Central memory CD8-positive, alpha-beta T cell (primary cell): ENCODE measurements around the gene FBXO24.

Experiments
- ATAC-seq: fragments of 150-1000 bp; cut with Tn5 transposase; replicated peaks from 2 replicates; pipeline ENCODE4 v1.10.0; 2022; ENCODE audit warnings: mild to moderate bottlenecking, moderate FRiP score, moderate number of reproducible peaks; ENCODE audit not compliant: poor library complexity, severe bottlenecking; ENCODE audit errors: extremely low read depth
- DNase-seq, 2 donors: peaks; one replicate each; pipeline ENCODE4 v3.0.0; 2021; ENCODE audit warnings: low spot score in 2 of 2
- H3K27ac Mint-ChIP-seq: one replicate; pipeline ENCODE4 v1.8.0; 2022; ENCODE audit warnings: low read depth, mild to moderate bottlenecking, moderate library complexity, mixed read lengths
- H3K27me3 Mint-ChIP-seq: one replicate; pipeline ENCODE4 v1.8.0; 2022; ENCODE audit warnings: mixed read lengths
- H3K36me3 Mint-ChIP-seq: one replicate; pipeline ENCODE4 v1.8.0; 2022; ENCODE audit warnings: mild to moderate bottlenecking, moderate library complexity, mixed read lengths; ENCODE audit not compliant: insufficient read depth
- H3K4me1 Mint-ChIP-seq: one replicate; pipeline ENCODE4 v1.8.0; 2022; ENCODE audit warnings: mixed read lengths
- H3K4me3 Mint-ChIP-seq: one replicate; pipeline ENCODE4 v1.8.0; 2022; ENCODE audit warnings: mild to moderate bottlenecking, moderate library complexity, mixed read lengths
- H3K9me3 Mint-ChIP-seq: one replicate; pipeline ENCODE4 v1.8.0; 2022; ENCODE audit warnings: mixed read lengths

Gene FBXO24

DNA sequence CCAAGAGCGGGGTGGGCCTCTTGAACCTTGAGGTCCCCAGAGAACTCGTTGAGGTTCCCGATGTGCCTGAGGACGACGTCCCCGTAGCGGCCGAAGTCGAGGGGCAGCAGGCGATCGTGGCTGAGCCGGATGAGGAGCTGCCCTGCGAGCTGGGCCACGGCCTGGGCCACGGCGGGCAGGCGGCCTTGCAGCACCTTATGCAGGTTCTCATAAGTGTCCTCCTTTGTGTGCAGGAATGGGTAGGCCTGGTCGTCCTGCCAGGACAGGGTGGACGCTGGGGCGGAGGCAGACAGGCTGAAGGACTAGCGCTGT lies 41.1 kb downstream of the FBXO24 start:
- Mint-ChIP-seq H3K9me3 (no peaks in the 10 kb centered on the region), H3K27me3 (no peaks in the 10 kb centered on the region), H3K27ac (peak overlapping the region; percentile 38), H3K4me1 (peaks cover 33% of the 10 kb centered on the region), H3K36me3 (peaks cover 5% of the 10 kb centered on the region), H3K4me3 (peak overlapping the region; percentile 73)
- ATAC-seq (no peak), DNase-seq (no peak)

DNA sequence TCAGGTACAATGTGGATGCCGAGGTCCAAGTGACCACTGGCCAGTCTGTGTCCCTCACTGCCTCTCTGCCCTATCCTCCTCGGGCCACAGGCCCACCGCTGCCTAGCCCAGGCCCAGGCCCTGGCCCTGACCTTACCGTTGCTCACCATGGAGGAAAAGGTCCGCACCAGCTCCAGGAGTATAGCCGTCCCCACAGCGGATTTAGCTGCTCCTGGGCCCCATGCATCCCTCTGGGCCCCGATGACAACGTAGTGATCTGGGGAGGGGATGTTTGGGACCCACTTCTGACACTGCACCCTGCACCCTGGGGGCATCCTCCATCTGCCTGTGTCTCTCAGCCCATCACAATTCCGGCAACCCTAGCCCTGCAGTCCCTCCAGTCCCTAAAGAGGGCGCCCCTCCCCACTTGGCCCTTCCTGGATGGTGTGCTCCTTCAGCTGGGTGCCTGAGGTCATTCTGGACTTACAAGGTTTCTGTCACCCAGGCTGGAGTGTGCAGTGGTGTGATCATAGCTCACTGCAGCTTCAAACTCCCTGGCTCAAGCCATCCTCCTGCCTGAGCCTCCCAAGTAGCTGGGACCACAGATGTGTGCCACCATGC lies 43.1 kb downstream of the FBXO24 start:
- Mint-ChIP-seq H3K4me3 (no peak overlapping the region), H3K9me3 (no peaks in the 10 kb centered on the region), H3K36me3 (peaks cover 7% of the 10 kb centered on the region), H3K4me1 (peaks cover 47% of the 10 kb centered on the region), H3K27me3 (peaks cover 6% of the 10 kb centered on the region), H3K27ac (no peak overlapping the region)
- ATAC-seq (no peak), DNase-seq (no peak)

DNA sequence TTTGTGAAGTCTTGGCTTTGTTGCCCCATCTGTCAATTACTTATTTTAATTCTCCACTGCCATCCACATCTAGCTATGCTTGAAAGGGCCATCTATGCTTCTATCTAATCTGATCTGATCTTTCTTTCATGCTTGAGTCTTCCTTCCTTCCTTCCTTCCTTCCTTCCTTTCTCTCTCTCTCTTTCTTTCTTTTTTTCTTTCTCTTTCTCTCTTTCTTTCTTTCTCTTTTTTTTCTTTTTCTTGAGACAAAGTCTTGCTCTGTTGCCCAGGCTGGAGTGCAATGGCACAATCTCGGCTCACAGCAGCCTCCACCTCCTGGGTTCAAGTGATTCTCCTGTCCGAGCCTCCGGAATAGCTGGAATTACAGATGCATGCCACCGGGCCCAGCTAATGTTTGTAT lies 43.9 kb downstream of the FBXO24 start:
- peaks cover 6% of the 10 kb centered on the region for H3K36me3 Mint-ChIP-seq
- H3K4me3 Mint-ChIP-seq = no peak overlapping the region
- H3K4me1 Mint-ChIP-seq = peaks cover 48% of the 10 kb centered on the region
- no peak overlapping the region for H3K27ac Mint-ChIP-seq
- no peaks in the 10 kb centered on the region for H3K9me3 Mint-ChIP-seq
- ATAC-seq = no peak
- peaks cover 13% of the 10 kb centered on the region for H3K27me3 Mint-ChIP-seq
- no peak for DNase-seq

DNA sequence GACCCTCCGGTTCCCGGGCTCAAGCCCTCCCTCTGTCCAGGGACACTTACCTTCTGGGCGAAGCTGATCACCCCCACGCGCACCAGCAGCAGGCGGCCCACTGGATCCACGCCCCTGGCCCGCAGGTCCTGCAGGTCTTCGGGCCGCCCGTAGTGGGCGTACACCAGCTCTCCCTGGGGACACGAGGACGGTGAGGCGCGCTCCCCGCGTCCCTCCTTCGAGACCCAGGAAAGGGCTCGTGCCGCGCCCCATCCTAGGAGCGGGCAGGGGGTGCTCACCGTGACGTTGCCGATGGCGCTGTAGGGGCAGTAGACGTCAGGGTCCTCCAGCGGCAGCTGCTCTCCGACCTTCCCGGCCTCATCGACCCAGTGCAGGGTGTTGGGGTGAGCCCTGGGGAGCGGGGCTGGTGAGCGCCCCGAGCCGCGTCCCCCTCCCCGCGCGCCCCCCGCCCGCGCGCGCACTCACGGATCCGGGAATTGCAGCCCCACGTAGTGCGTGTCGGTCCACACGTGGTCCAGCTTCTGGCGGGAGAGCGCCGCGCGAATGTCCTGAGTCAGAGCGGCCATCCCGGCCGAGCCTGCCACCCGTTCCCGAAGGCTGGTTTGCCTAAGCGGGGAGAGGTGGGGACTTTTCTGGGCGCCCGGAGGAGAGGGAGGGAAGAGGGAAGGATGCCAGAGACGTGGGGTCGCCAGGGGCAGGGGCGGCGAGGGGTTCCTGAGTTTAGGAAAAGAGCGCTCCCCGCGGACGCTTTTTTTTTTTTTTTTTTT lies 47.0 kb downstream of the FBXO24 start:
- peak; percentile 24 to 43 for DNase-seq
- Mint-ChIP-seq H3K9me3 (no peaks in the 10 kb centered on the region), H3K27me3 (peaks cover 13% of the 10 kb centered on the region), H3K27ac (peak overlapping the region; percentile 80), H3K36me3 (peaks cover 4% of the 10 kb centered on the region), H3K4me3 (peak overlapping the region; percentile 68), H3K4me1 (peaks cover 27% of the 10 kb centered on the region)
- ATAC-seq = peak; percentile 61

DNA sequence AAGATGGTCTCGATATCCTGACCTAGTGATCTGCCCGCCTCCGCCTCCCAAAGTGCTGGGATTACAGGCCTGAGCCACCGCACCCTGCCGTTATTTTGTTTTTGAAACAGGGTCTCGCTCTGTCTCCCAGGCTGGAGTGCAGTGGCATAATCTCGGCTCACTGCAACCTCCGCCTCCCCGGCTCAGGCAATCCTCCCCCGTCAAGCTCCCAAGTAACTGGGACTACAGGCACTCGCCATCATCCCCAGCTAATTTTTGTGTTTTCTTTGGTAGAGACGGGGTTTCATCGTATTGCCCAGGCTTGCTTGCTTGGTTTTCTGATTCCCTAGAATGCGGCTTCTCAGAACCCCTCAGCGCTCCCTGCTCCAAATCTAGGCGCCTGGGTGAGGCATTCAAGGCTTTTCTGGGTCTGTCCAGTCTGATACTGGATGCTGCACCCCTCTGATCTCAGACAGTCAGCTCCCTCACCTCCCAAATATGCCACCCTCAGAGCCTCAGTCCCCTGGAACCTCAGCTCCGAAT lies 53.9 kb downstream of the FBXO24 start:
- Mint-ChIP-seq H3K27ac (no peak overlapping the region), H3K4me1 (no peaks in the 10 kb centered on the region), H3K9me3 (no peaks in the 10 kb centered on the region), H3K4me3 (no peak overlapping the region), H3K36me3 (peaks cover 1% of the 10 kb centered on the region), H3K27me3 (peaks cover 2% of the 10 kb centered on the region)
- no peak for ATAC-seq
- DNase-seq = no peak

DNA sequence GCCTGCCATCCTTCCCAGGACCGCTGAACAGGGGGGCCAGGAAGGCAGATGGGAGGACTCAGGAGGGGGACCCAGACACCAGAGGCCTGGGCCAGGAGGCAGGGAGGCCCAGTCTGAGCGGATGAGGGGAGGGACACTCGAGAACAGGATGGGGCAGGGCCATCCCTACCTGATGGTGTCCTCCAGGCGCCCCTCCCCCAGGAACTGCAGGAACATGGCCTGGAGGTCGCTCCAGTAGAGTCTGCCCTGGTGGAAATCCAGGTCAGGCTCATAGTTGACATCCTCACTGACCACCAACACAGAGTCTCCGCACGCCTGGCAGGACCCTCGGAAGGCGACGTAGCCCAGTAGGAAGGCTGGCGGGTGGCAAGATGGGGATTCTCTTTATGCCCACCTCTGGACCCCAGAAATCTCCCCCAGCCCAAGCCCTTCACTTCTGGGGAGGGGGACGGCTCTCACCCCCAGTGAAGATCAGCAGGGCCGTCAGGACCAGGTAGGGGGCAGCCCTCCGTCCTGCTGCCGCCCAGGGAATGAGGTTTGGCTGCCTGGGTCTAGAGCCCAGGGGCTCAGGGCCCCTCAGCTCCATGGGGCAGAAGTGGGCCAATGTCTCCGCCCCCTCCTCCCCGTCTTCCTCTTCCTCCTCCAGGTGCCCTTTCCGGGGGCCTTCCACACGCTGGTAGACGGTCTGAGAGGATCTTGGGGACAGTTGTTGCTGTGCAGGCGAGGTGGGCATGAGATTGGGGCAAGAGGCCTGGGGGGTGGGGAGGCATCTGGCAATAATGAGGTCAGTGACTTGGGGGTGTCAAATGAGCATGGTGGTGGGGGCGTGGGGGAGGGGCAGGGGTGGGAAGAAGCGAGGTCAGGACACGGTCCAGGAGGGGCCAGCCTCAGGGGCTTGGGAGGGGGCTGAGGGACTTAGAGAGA lies 54.7 kb downstream of the FBXO24 start:
- no peaks in the 10 kb centered on the region for H3K36me3 Mint-ChIP-seq
- no peak overlapping the region for H3K27ac Mint-ChIP-seq
- DNase-seq = no peak
- no peaks in the 10 kb centered on the region for H3K4me1 Mint-ChIP-seq
- no peak for ATAC-seq
- no peaks in the 10 kb centered on the region for H3K9me3 Mint-ChIP-seq
- no peak overlapping the region for H3K4me3 Mint-ChIP-seq
- H3K27me3 Mint-ChIP-seq = peaks cover 10% of the 10 kb centered on the region

DNA sequence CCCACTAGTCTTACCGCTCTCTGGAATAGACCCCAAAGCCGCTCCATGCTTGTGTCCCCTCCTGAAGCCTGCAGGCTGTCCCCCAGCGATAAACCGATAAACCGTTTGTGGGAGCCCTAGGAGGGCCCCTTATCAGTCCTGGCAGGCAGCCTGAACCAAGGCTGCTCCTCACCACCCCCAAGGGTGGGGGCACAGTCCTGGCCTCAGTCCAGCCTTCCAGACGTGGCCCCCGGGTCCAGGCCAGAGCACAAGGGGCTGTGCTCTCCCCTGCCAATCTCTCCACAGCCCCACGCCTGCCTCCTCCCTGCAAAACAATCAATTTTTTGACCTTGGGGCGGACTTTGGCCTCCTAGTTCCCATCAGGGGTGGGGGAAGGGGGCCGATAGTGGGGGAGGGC lies 55.3 kb downstream of the FBXO24 start, which contains the start of gene TFR2:
TFR2 (minus strand) TSS at position 90 of the 397 bp plus-strand sequence; CDS start at position 47, 43 bp downstream.
- Mint-ChIP-seq H3K27me3 (peaks cover 16% of the 10 kb centered on the region), H3K4me3 (no peak within 1 kb of the TSS), H3K27ac (no peak within 1 kb of the TSS), H3K36me3 (no peaks in the 10 kb centered on the region), H3K9me3 (no peaks in the 10 kb centered on the region), H3K4me1 (no peaks in the 10 kb centered on the region)
- no peak for DNase-seq
- no peak for ATAC-seq

DNA sequence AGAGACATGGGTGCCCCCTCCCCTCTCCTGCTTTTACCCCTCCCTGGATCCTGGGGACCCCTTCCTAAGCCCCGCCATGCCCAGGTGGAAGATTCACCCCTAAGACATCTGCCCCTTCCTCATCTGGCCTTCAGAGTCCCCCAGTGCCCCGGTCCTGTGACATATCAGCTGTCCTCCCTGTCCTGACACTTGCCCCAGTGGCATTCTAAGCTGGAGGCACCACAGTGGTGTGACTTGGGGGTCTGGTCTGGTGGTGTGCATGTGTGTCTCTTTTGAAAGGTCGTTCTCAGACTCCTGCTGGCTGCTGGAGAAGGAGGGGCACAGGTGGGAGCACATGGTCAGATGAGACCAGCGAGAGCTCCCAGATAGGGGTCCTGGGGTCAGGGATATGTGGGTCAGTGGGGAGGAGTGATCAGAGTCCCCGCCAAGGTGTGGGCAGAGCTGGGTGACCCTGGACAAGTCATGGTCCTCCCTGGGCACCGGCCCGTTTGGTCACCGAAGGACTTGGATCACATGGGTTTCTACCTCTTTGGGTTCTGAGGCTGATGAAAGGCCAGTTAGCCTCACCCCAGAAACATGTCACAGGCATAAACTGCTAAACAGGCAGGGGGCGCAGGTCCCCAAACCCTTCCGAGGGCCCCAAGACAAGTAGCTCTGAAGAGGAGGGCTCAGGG lies 55.9 kb downstream of the FBXO24 start:
- H3K9me3 Mint-ChIP-seq = no peaks in the 10 kb centered on the region
- ATAC-seq = no peak
- no peak overlapping the region for H3K4me3 Mint-ChIP-seq
- no peaks in the 10 kb centered on the region for H3K36me3 Mint-ChIP-seq
- no peak for DNase-seq
- no peak overlapping the region for H3K27ac Mint-ChIP-seq
- peaks cover 18% of the 10 kb centered on the region for H3K27me3 Mint-ChIP-seq
- no peaks in the 10 kb centered on the region for H3K4me1 Mint-ChIP-seq

DNA sequence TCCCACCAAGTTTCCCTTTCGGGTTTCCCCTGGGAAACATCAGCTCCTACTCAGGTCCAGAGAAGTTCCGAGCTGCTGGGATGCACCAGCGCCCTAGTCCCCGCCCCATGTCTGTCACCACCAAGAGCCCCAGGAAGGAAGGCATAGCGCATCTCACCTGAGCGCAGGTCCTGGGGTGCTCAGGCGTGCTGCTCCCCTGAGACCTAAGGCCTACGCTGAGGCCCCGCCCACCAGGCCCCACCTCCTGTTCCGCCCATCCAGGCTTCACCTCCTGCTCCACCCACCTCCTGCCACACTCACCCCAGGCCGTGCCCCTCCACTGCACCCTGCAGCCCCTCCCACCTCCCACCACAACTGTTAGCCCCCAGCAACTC lies 56.4 kb downstream of the FBXO24 start:
- Mint-ChIP-seq H3K27ac (no peak overlapping the region), H3K9me3 (no peaks in the 10 kb centered on the region), H3K4me3 (no peak overlapping the region), H3K27me3 (peaks cover 18% of the 10 kb centered on the region), H3K36me3 (no peaks in the 10 kb centered on the region), H3K4me1 (no peaks in the 10 kb centered on the region)
- DNase-seq = no peak
- no peak for ATAC-seq

DNA sequence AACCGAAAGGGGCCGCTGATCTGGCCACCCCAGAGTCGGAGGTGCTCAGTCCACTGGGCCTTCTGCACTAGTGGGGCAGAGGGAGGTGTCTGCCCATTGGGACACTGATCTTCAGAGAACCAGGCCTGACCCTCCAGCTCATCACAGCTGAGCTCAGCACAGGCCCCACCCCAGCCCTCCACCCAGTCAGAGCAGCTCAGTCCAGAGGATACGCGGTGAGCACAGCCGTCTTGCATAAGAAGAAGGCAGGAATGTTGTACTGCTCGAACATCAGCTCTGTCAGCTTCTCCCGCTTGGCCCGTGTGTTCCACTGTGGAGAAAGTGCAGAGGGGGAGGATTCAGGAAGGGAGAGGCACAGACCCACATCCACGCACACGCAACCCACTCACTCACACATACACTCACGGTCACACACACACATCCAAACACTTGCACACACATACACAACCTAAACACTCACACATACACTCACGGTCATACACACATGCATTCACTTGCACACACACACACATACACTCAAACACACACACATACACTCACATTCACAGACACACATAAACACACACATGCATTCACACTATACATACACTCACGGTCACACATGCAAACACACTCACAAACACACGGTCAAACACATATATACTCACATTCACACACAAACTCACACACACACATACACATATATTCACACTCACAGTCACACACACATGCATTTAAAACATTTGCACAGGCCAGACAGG lies 63.9 kb downstream of the FBXO24 start:
- no peaks in the 10 kb centered on the region for H3K9me3 Mint-ChIP-seq
- no peak for ATAC-seq
- H3K36me3 Mint-ChIP-seq = no peaks in the 10 kb centered on the region
- no peaks in the 10 kb centered on the region for H3K4me1 Mint-ChIP-seq
- H3K27ac Mint-ChIP-seq = no peak overlapping the region
- no peak for DNase-seq
- peaks cover 50% of the 10 kb centered on the region for H3K27me3 Mint-ChIP-seq
- H3K4me3 Mint-ChIP-seq = no peak overlapping the region
